ENCODE data around the gene NOXO1.

NOXO1 gene

GRCh38 chr16:2006317-2006716 lies 25.0 kb upstream of the NOXO1 start:
- DNase-seq (ENCODE audit: insufficient read length, low spot score) (no peak), FAIRE-seq (no peak)
- no peak for TF ChIP-seq POLR2A (IDR thresholded peaks at IDR 0.05; ENCODE audit: low read depth, low read length)

GRCh38 chr16:2005646-2006045 lies 24.4 kb upstream of the NOXO1 start:
- DNase-seq (ENCODE audit: insufficient read length, low spot score) = no peak
- no peak for TF ChIP-seq POLR2A (IDR thresholded peaks at IDR 0.05; ENCODE audit: low read depth, low read length)
- FAIRE-seq = no peak

- DNase-seq (ENCODE audit: insufficient read length, low spot score) (no peak), FAIRE-seq (no peak)
Measured at GRCh38 chr16:2004795-2005517, 23.7 kb upstream of the NOXO1 start.

GRCh38 chr16:2003827-2004641 lies 22.8 kb upstream of the NOXO1 start:
- FAIRE-seq (no peak), DNase-seq (ENCODE audit: insufficient read length, low spot score) (peak; percentile 94)
- no peak for TF ChIP-seq POLR2A (IDR thresholded peaks at IDR 0.05; ENCODE audit: low read depth, low read length)

More at GRCh38 chr16:2004795-2005517, 23.7 kb upstream of the NOXO1 start:
- no peak for TF ChIP-seq POLR2A (IDR thresholded peaks at IDR 0.05; ENCODE audit: low read depth, low read length)

- no peak for TF ChIP-seq POLR2A (IDR thresholded peaks at IDR 0.05; ENCODE audit: low read depth, low read length)
- no peak for DNase-seq (ENCODE audit: insufficient read length, low spot score)
- no peak for FAIRE-seq
Measured at GRCh38 chr16:2003231-2003826, 22.1 kb upstream of the NOXO1 start.

GRCh38 chr16:2002406-2003230 lies 21.3 kb upstream of the NOXO1 start:
- no peak for FAIRE-seq

GRCh38 chr16:2001456-2002355 lies 20.4 kb upstream of the NOXO1 start:
- TF ChIP-seq POLR2A (IDR thresholded peaks at IDR 0.05; ENCODE audit: low read depth, low read length) = no peak
- FAIRE-seq = no peak
- no peak for DNase-seq (ENCODE audit: insufficient read length, low spot score)

More at GRCh38 chr16:2002406-2003230, 21.3 kb upstream of the NOXO1 start:
- no peak for TF ChIP-seq POLR2A (IDR thresholded peaks at IDR 0.05; ENCODE audit: low read depth, low read length)
- no peak for DNase-seq (ENCODE audit: insufficient read length, low spot score)

- no peak for TF ChIP-seq POLR2A (IDR thresholded peaks at IDR 0.05; ENCODE audit: low read depth, low read length)
- DNase-seq (ENCODE audit: insufficient read length, low spot score) (no peak), FAIRE-seq (no peak)
Measured at GRCh38 chr16:2001035-2001434, 19.8 kb upstream of the NOXO1 start.

GRCh38 chr16:1999866-2000514 lies 18.7 kb upstream of the NOXO1 start:
- no peak for FAIRE-seq
- no peak for TF ChIP-seq POLR2A (IDR thresholded peaks at IDR 0.05; ENCODE audit: low read depth, low read length)
- no peak for DNase-seq (ENCODE audit: insufficient read length, low spot score)

GRCh38 chr16:1998852-1999801 lies 17.9 kb upstream of the NOXO1 start:
- DNase-seq (ENCODE audit: insufficient read length, low spot score) = no peak
- no peak for FAIRE-seq
- TF ChIP-seq POLR2A (IDR thresholded peaks at IDR 0.05; ENCODE audit: low read depth, low read length) = no peak

- DNase-seq (ENCODE audit: insufficient read length, low spot score) (no peak), FAIRE-seq (no peak)
- TF ChIP-seq POLR2A (IDR thresholded peaks at IDR 0.05; ENCODE audit: low read depth, low read length) = no peak
Measured at GRCh38 chr16:1998360-1998835, 17.1 kb upstream of the NOXO1 start.

Measured in H54 (cell line).